Uterus (tissue), 4 donors: ENCODE data around the gene SMIM44. TPM values are rescaled to one million over a fixed set of nuclear protein-coding genes. Genes with fewer than 3 reads are reported as not detected.

Source experiments
- DNase-seq, 2 donors: peaks; one replicate each; pipeline ENCODE4 v3.0.0-alpha.2; 2019 to 2020
- H3K27ac ChIP-seq, 2 donors: fragments of 200-600 bp; sonication (generic); 1 replicate in 1 of 2; 2 replicates in 1 of 2; pipeline ENCODE4 v1.5.1; 2016 to 2018
- H3K27me3 ChIP-seq, 2 donors: fragments of 200-600 bp; sonication (generic); one replicate each; pipeline ENCODE4 v1.5.1; 2018 to 2019; ENCODE audit warnings: control low read depth in 1 of 2
- H3K36me3 ChIP-seq, 2 donors: fragments of 200-600 bp; sonication (generic); one replicate each; pipeline ENCODE4 v1.5.1; 2019; ENCODE audit warnings: control low read depth in 1 of 2
- H3K4me1 ChIP-seq, 2 donors: fragments of 200-600 bp; sonication (generic); one replicate each; pipeline ENCODE4 v1.5.1; 2018 to 2019; ENCODE audit warnings: control low read depth in 1 of 2
- H3K4me3 ChIP-seq, 2 donors: fragments of 200-600 bp; sonication (generic); 1 replicate in 1 of 2; 2 replicates in 1 of 2; pipeline ENCODE4 v1.5.1; 2018 to 2019; ENCODE audit warnings: mild to moderate bottlenecking in 1 of 2
- H3K9me3 ChIP-seq, 2 donors: fragments of 200-600 bp; sonication (generic); one replicate each; pipeline ENCODE4 v1.5.1; 2019; ENCODE audit warnings: control low read depth in 1 of 2
- CTCF ChIP-seq, 4 experiments: fragments of 200-600 bp in 2 of 4; fragments of 450-650 bp in 2 of 4; sonication (generic) in 2 of 4; IDR thresholded peaks; one replicate each; pipeline ENCODE4 v1.5.1; 2016 to 2019; ENCODE audit warnings: antibody characterized with exemption in 4 of 4, mild to moderate bottlenecking in 2 of 4, moderate library complexity in 1 of 4
- POLR2A ChIP-seq, 2 donors: fragments of 450-650 bp; IDR thresholded peaks; one replicate each; pipeline ENCODE4 v1.6.1; 2016; ENCODE audit warnings: antibody characterized with exemption in 2 of 2, mild to moderate bottlenecking in 1 of 2, moderate library complexity in 1 of 2
- intact Hi-C: fragments of 100-400 bp; cut with DNase I; formaldehyde crosslinking; loops from one replicate; pipeline ENCODE4 v1.15.1; 2023; ENCODE audit warnings: low total_unique reads
- total RNA-seq, 4 donors: library from RNA; depleted of rRNA in 3 of 4; stranded (reverse); fragments of >200 nt in 3 of 4; gene quantifications; one replicate each; pipeline versions ENCODE4 v1.1.0 to v1.2.4, GENCODE V29; 2014 to 2023
- donor health status: DM: yes; HTN: yes; CAD: no.

The SMIM44 gene
- total RNA-seq, 4 donors from 2014 or later: not detected

GRCh38 chr19:3524904-3525451 is 41.7 kb upstream of the SMIM44 start:
- no peak overlapping the region for H3K27ac ChIP-seq
- H3K9me3 ChIP-seq: no peaks in the 10 kb centered on the region
- DNase-seq: no peak
- no peak for TF ChIP-seq POLR2A (IDR thresholded peaks at IDR 0.05)
- TF ChIP-seq CTCF (IDR thresholded peaks at IDR 0.05): no peak
- no peaks in the 10 kb centered on the region for H3K4me1 ChIP-seq
- H3K36me3 ChIP-seq: no peaks in the 10 kb centered on the region
- intact Hi-C loops: no loop called here
- no peak overlapping the region for H3K4me3 ChIP-seq
- H3K27me3 ChIP-seq: no peaks in the 10 kb centered on the region

- no peaks in the 10 kb centered on the region for H3K9me3 ChIP-seq
- H3K36me3 ChIP-seq: no peaks in the 10 kb centered on the region
- no peak overlapping the region for H3K27ac ChIP-seq
- no peaks in the 10 kb centered on the region for H3K27me3 ChIP-seq
- no peaks in the 10 kb centered on the region for H3K4me1 ChIP-seq
- intact Hi-C loops: no loop called here
- no peak for DNase-seq
- H3K4me3 ChIP-seq: no peak overlapping the region
- TF ChIP-seq CTCF (IDR thresholded peaks at IDR 0.05) (no peak), POLR2A (IDR thresholded peaks at IDR 0.05) (no peak)
These were observed 41.0 kb upstream of the SMIM44 start for GRCh38 chr19:3524078-3524842.

GRCh38 chr19:3523361-3524077 is 40.3 kb upstream of the SMIM44 start:
- Histone ChIP-seq H3K9me3 (no peaks in the 10 kb centered on the region), H3K4me1 (no peaks in the 10 kb centered on the region), H3K4me3 (no peak overlapping the region), H3K27ac (no peak overlapping the region), H3K27me3 (no peaks in the 10 kb centered on the region), H3K36me3 (no peaks in the 10 kb centered on the region)
- DNase-seq: no peak
- intact Hi-C loops: no loop called here
- TF ChIP-seq CTCF (IDR thresholded peaks at IDR 0.05): no peak
- TF ChIP-seq POLR2A (IDR thresholded peaks at IDR 0.05): no peak

GRCh38 chr19:3522421-3523360 is 39.5 kb upstream of the SMIM44 start:
- TF ChIP-seq CTCF (IDR thresholded peaks at IDR 0.05): no peak
- no peak for TF ChIP-seq POLR2A (IDR thresholded peaks at IDR 0.05)
- no peak overlapping the region for H3K4me3 ChIP-seq
- H3K27me3 ChIP-seq: no peaks in the 10 kb centered on the region
- H3K36me3 ChIP-seq: no peaks in the 10 kb centered on the region
- no peaks in the 10 kb centered on the region for H3K4me1 ChIP-seq
- no peak for DNase-seq
- no peaks in the 10 kb centered on the region for H3K9me3 ChIP-seq
- intact Hi-C loops: no loop called here
- H3K27ac ChIP-seq: no peak overlapping the region
